Stomach (tissue), 9 donors: ENCODE results near the gene VGLL4. TPM values are rescaled to one million over a fixed set of nuclear protein-coding genes. Genes with fewer than 3 reads are reported as not detected.
"Not testable (repeated sequence)": the region's sequence is repeated elsewhere in the genome, so short reads cannot be mapped to it uniquely, and the experiment has no call there.

Experiments used
- DNase-seq, 2 donors: peaks; one replicate each; pipeline versions ENCODE4 v3.0.0 to v3.0.0-alpha.2; 2013 to 2019
- H3K27ac ChIP-seq, 5 donors: fragments of 200-600 bp in 4 of 5; sonication (generic) in 4 of 5; one replicate each; pipeline ENCODE4 v1.5.1; 2013 to 2019; ENCODE audit warnings: mild to moderate bottlenecking in 1 of 5, moderate library complexity in 1 of 5
- H3K27me3 ChIP-seq, 3 donors: fragments of 200-600 bp; sonication (generic); one replicate each; pipeline ENCODE4 v1.5.1; 2017 to 2019; ENCODE audit warnings: mixed run types in 1 of 3
- H3K36me3 ChIP-seq, 4 donors: fragments of 200-600 bp; sonication (generic); 1 replicate in 3 of 4; 2 replicates in 1 of 4; pipeline ENCODE4 v1.5.1; 2016 to 2019
- H3K4me1 ChIP-seq, 4 donors: fragments of 200-600 bp; sonication (generic); one replicate each; pipeline ENCODE4 v1.5.1; 2016 to 2019
- H3K4me3 ChIP-seq, 4 donors: fragments of 200-600 bp; sonication (generic) in 3 of 4; one replicate each; pipeline ENCODE4 v1.5.1; 2016 to 2019; ENCODE audit warnings: mild to moderate bottlenecking in 1 of 4
- H3K9me3 ChIP-seq, 4 donors: fragments of 200-600 bp; sonication (generic); one replicate each; pipeline ENCODE4 v1.5.1; 2016 to 2019
- EP300 ChIP-seq: sonication (generic); formaldehyde crosslinking; IDR thresholded peaks from one replicate; pipeline ENCODE4 v1.6.1; 2017; ENCODE audit warnings: antibody characterized with exemption
- POLR2A ChIP-seq, 4 donors: fragments of 450-650 bp; IDR thresholded peaks; one replicate each; pipeline ENCODE4 v1.6.1; 2016; ENCODE audit warnings: antibody characterized with exemption in 4 of 4, control low read depth in 2 of 4, mild to moderate bottlenecking in 1 of 4, moderate library complexity in 1 of 4
- POLR2AphosphoS5 ChIP-seq, 3 donors: sonication (generic); formaldehyde crosslinking; IDR thresholded peaks; one replicate each; pipeline ENCODE4 v1.6.1; 2016; ENCODE audit warnings: antibody characterized with exemption in 3 of 3
- WGBS, 5 donors: extraction: QIAGEN DNeasy Blood & Tissue Kit in 3 of 5; methylation state at CpG; one replicate each; pipeline versions ENCODE4 v1.1.5 to v1.1.7; 2013 to 2018; 5-methylcytosine and 5-hydroxymethylcytosine counted together
- intact Hi-C: fragments of 100-400 bp; cut with DNase I; formaldehyde crosslinking; loops from one replicate; pipeline ENCODE4 v1.15.1; 2023; ENCODE audit warnings: low total_unique reads
- polyA plus RNA-seq, 3 donors: library from polyadenylated mRNA; stranded (reverse); fragments of 200-250 nt; gene quantifications; one replicate each; pipeline ENCODE4 v1.2.3, GENCODE V29; 2013
- total RNA-seq, 5 donors: library from RNA; depleted of rRNA; stranded (reverse); fragments of >200 nt; gene quantifications; one replicate each; pipeline versions ENCODE4 v1.1.0 to v1.2.3, GENCODE V29; 2014 to 2016
- TF ChIP-seq, protein P1 (sequence below), 7 experiments: fragments of 450-650 bp in 4 of 7; fragments of 200-600 bp in 3 of 7; sonication (generic) in 3 of 7; IDR thresholded peaks; one replicate each; pipeline ENCODE4 v1.5.1; 2016 to 2019; ENCODE audit warnings: antibody characterized with exemption in 7 of 7, control low read depth in 2 of 7, mild to moderate bottlenecking in 1 of 7
- donor health status: healthy with polysubstance abuse.
- donor health status: Bipolar disorder and iron deficiency.
- donor health status: healthy.

Gene VGLL4
- total and polyA plus RNA-seq, 8 donors: 15.2 to 147 (median 43.3) TPM

DNA sequence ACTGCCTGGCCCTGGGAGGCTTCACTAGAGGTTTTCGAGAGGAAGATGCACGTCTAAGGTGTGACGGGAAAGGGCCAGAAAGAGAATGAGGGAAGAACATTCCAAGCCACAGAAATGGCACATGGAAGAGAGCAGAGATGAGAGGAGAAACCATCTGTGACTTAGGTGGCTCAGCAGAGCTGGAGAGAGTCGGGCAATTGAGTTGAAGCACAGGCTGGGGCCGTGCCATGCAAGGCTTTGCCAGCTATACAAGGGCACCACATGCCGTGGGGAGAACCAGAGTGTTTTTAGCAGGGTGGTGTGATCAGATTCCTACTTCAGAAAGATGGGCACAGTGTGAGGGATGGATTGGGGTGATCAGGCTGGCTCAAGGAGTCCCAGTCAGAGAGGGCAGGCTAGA, 126.1 kb downstream of the VGLL4 start:
- no peak for DNase-seq
- no peak overlapping the region for H3K27ac ChIP-seq
- WGBS, 5 donors: 94 to 96% (median 95%) methylated on average over 6 of the region's 6 CpGs

DNA sequence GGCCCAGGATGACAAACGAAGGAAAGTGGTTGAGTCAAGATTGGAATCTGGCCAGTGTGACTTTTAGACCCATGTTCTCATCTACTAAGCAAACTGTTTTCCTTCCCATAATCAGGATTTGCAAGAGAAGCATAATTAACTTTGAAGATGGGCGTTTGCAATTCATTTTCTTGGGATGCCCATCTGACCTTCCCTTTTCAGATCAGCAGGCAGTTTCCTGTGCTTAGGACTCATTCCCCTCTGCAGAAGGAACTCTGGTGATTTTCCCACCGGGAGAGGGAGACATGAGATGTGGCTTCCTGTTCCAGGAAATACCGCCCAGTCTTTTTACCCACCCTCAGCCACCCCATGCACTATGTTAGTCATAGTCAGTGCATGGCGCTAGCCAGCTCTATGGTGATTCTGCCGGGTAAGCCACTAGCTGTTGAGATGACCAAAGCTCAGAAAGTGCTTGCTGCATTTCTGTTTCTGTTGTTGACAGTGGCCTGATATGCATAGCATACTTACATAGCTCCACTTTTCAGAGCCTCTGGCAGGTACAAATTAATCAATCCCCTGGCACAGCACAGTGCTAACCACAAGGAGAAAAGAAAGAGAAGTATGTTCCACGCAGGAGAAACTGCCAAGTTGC, 129.4 kb downstream of the VGLL4 start:
- H3K36me3 ChIP-seq: no peaks in the 10 kb centered on the region
- H3K27ac ChIP-seq: peak overlapping the region; percentile 61 to 84 (median 73)
- intact Hi-C loops: no loop called here
- H3K4me1 ChIP-seq: peaks cover 27 to 44% (median 36%) of the 10 kb centered on the region in 4 donors
- no peaks in the 10 kb centered on the region for H3K27me3 ChIP-seq
- peak; percentile 48 to 64 for DNase-seq
- 11 to 30% (median 17%) methylated on average over 7 of the region's 7 CpGs for WGBS, 5 donors
- H3K9me3 ChIP-seq: no peaks in the 10 kb centered on the region
- H3K4me3 ChIP-seq: no peak overlapping the region
- peak in 2 of 3 donors; percentile 19 to 85 for TF ChIP-seq POLR2AphosphoS5 (IDR thresholded peaks at IDR 0.05)
- TF ChIP-seq, protein P1, sequence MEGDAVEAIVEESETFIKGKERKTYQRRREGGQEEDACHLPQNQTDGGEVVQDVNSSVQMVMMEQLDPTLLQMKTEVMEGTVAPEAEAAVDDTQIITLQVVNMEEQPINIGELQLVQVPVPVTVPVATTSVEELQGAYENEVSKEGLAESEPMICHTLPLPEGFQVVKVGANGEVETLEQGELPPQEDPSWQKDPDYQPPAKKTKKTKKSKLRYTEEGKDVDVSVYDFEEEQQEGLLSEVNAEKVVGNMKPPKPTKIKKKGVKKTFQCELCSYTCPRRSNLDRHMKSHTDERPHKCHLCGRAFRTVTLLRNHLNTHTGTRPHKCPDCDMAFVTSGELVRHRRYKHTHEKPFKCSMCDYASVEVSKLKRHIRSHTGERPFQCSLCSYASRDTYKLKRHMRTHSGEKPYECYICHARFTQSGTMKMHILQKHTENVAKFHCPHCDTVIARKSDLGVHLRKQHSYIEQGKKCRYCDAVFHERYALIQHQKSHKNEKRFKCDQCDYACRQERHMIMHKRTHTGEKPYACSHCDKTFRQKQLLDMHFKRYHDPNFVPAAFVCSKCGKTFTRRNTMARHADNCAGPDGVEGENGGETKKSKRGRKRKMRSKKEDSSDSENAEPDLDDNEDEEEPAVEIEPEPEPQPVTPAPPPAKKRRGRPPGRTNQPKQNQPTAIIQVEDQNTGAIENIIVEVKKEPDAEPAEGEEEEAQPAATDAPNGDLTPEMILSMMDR (IDR thresholded peaks at IDR 0.05): no peak

More for the DNA sequence above, 126.1 kb downstream of the VGLL4 start:
- Histone ChIP-seq H3K27me3 (no peaks in the 10 kb centered on the region), H3K4me3 (no peak overlapping the region), H3K4me1 (peaks cover 15 to 30% (median 21%) of the 10 kb centered on the region in 4 donors), H3K9me3 (no peaks in the 10 kb centered on the region), H3K36me3 (no peaks in the 10 kb centered on the region)
- TF ChIP-seq POLR2A (IDR thresholded peaks at IDR 0.05) (no peak), POLR2AphosphoS5 (IDR thresholded peaks at IDR 0.05) (no peak), EP300 (no peak)
- TF ChIP-seq, protein P1 (IDR thresholded peaks at IDR 0.05): no peak
- intact Hi-C loops: no loop called here

DNA sequence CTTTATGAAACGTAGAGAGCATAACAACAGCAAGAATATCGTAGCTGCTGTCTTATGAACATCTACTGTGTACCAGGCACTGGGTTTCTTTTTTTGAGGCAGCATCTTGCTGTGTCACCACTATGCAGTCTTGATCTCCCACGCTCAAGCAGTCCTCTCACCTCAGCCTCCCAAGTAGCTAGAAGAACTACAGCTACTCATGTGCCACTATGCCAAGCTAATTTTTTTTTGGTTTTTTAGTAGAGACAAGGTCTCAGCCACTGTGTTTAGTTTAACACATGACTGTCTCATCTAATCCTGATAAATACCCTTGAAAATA, 129.9 kb downstream of the VGLL4 start:
- DNase-seq: no peak
- TF ChIP-seq POLR2A (IDR thresholded peaks at IDR 0.05): no peak
- TF ChIP-seq EP300: no peak
- TF ChIP-seq, protein P1 (IDR thresholded peaks at IDR 0.05): no peak
- TF ChIP-seq POLR2AphosphoS5 (IDR thresholded peaks at IDR 0.05): no peak
- no peaks in the 10 kb centered on the region for H3K9me3 ChIP-seq
- 65 to 91% (median 84%) methylated on average over 3 of the region's 3 CpGs for WGBS, 5 donors
- H3K4me3 ChIP-seq: no peak overlapping the region
- no peaks in the 10 kb centered on the region for H3K27me3 ChIP-seq
- H3K4me1 ChIP-seq: peaks cover 33 to 49% (median 40%) of the 10 kb centered on the region in 4 donors
- intact Hi-C loops: no loop called here
- H3K27ac ChIP-seq: peak overlapping the region; percentile 24 to 84 (median 73)
- no peaks in the 10 kb centered on the region for H3K36me3 ChIP-seq

DNA sequence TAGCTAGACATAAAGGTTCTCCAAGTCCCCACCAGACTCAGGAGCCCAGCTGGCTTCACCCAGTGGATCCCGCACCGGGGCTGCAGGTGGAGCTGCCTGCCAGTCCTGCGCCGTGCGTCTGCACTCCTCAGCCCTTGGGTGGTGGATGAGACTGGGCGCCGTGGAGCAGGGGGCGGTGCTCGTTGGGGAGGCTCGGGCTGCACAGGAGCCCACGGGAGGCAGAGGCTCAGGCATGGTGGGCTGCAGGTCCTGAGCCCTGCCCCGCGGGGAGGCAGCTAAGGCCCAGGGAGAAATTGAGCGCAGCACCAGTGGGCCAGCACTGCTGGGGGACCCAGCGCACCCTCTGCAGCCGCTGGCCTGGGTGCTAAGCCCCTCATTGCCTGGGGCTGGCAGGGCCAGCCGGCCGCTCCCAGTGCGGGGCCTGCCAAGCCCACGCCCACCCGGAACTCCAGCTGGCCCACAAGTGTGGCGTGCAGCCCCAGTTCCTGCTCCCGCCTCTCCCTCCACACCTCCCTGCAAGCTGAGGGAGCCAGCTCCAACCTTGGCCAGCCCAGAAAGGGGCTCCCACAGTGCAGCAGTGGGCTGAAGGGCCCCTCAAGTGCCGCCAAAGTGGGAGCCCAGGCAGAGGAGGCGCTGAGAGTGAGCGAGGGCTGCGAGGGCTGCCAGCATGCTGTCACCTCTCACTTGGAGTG, 130.4 kb downstream of the VGLL4 start:
- H3K9me3 ChIP-seq, DNase-seq, H3K4me3 ChIP-seq, intact Hi-C loops, H3K36me3 ChIP-seq, H3K27me3 ChIP-seq: not testable (repeated sequence)
- peak overlapping the region; percentile 24 to 84 (median 73) for H3K27ac ChIP-seq
- 80 to 97% (median 91%) methylated on average over 16 to 27 of the region's 27 CpGs for WGBS, 5 donors
- H3K4me1 ChIP-seq: peaks cover 38 to 50% (median 45%) of the 10 kb centered on the region in 4 donors

DNA sequence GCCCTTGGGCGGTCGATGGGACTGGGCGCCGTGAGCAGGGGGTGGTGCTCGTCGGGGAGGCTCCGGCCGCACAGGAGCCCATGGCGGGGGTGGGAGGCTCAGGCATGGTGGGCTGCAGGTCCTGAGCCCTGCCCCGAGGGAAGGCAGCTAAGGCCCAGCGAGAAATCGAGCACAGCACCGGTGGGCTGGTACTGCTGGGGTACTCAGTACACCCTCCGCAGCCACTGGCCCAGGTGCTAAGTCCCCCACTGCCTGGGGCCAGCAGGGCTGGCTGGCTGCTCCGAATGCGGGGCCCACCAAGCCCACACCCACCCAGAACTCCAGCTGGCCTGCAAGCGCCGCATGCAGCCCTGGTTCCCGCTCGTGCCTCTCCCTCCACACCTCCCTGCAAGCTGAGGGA, 132.1 kb downstream of the VGLL4 start:
- DNase-seq, intact Hi-C loops, H3K36me3 ChIP-seq, H3K9me3 ChIP-seq, H3K4me3 ChIP-seq, H3K27me3 ChIP-seq: not testable (repeated sequence)
- WGBS, 5 donors: 95 to 100% (median 99%) methylated on average over 4 to 20 of the region's 20 CpGs; no CpG with 5 or more reads in 1 of the 5 donors
- peaks cover 43 to 57% (median 50%) of the 10 kb centered on the region in 4 donors for H3K4me1 ChIP-seq
- H3K27ac ChIP-seq: peak overlapping the region in 1 of 5 donors; percentile 43
